GM18907 (cell line): ENCODE results near the gene COX7B.
"Not testable (repeated sequence)": the region's sequence is repeated elsewhere in the genome, so short reads cannot be mapped to it uniquely, and the experiment has no call there.

Source experiments
- ATAC-seq: cut with Tn5 transposase; IDR thresholded peaks from one replicate; pipeline ENCODE4 v1.9.1; 2021; ENCODE audit warnings: mild to moderate bottlenecking, moderate library complexity; ENCODE audit not compliant: unreplicated experiment

The COX7B gene

GRCh38 chrX:77945031-77945430, 45.8 kb downstream of the COX7B start:
- ATAC-seq: not testable (repeated sequence)

GRCh38 chrX:77945910-77946545, 46.8 kb downstream of the COX7B start:
- no peak for ATAC-seq

- ATAC-seq: no peak
Observed at GRCh38 chrX:77946571-77946970, 47.3 kb downstream of the COX7B start.

- no peak for ATAC-seq
Observed at GRCh38 chrX:77949840-77950239, 50.6 kb downstream of the COX7B start.

GRCh38 chrX:77952173-77952572, 52.9 kb downstream of the COX7B start:
- no peak for ATAC-seq

GRCh38 chrX:77953302-77953701, 54.0 kb downstream of the COX7B start:
- ATAC-seq: no peak

GRCh38 chrX:77953708-77954107, 54.4 kb downstream of the COX7B start:
- no peak for ATAC-seq
